ENCODE results near the gene PDGFA.

The PDGFA gene

DNA sequence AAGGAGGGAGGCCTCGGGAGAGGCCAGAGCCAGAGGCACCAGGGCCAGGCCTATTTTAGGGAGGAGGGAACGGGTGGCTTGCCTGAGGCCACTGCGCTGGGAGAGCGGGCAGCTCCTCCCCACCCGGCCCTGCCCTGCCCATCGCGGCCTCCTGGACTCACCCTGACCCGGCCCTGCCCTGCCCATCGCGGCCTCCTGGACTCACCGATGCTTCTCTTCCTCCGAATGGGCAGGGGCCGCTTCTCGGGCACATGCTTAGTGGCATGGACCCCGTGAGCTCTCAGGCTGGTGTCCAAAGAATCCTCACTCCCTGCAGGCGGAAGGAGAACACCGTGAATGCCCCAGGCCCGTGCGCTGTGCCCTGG, 7.5 kb downstream of the PDGFA start:
- no peak for DNase-seq (ENCODE audit: low read depth, low spot score)
- H3K4me3 ChIP-seq (ENCODE audit: low read depth, low read length), result no peak overlapping the region
- TF ChIP-seq, protein P1, sequence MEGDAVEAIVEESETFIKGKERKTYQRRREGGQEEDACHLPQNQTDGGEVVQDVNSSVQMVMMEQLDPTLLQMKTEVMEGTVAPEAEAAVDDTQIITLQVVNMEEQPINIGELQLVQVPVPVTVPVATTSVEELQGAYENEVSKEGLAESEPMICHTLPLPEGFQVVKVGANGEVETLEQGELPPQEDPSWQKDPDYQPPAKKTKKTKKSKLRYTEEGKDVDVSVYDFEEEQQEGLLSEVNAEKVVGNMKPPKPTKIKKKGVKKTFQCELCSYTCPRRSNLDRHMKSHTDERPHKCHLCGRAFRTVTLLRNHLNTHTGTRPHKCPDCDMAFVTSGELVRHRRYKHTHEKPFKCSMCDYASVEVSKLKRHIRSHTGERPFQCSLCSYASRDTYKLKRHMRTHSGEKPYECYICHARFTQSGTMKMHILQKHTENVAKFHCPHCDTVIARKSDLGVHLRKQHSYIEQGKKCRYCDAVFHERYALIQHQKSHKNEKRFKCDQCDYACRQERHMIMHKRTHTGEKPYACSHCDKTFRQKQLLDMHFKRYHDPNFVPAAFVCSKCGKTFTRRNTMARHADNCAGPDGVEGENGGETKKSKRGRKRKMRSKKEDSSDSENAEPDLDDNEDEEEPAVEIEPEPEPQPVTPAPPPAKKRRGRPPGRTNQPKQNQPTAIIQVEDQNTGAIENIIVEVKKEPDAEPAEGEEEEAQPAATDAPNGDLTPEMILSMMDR (IDR thresholded peaks at IDR 0.05; ENCODE audit: low read depth, low read length), result no peak
- in situ Hi-C loops (cut with HindIII; ENCODE audit: low sequenced_read_pairs), result no loop called here

DNA sequence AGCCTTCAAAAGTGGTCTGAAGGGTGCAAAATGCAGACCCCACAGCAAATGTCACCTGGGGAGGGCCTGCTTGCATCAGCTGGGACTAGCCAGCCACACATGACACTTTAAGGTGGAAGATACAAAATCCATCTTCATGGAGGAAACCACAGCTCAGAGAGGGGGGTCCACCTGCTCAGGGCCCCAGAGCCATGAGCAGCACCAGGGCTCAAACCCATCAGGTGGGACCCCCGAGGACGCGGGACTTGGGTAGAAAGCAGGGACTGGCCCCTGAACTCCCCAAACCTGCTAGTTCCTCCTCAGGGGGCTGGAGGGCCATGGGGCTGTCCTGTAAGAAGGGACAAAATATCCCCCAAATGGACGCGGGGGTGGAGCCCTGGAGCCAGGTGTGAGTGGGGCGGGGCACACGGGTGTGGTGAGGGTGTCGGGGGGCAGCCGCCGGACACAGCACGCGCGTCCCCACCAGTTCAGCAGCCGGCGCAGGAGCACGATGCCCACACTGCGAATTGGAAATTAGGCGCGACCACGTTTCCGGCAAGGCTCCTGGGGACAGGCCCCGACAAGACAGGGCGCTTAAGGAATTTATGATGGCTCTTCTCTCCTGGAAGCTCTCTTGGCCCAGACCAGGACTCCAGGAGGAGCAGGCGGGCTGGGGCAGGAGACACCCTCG, 8.0 kb downstream of the PDGFA start:
- TF ChIP-seq, protein P1 (IDR thresholded peaks at IDR 0.05; ENCODE audit: low read depth, low read length), result no peak
- DNase-seq (ENCODE audit: low read depth, low spot score), result no peak
- in situ Hi-C loops (cut with HindIII; ENCODE audit: low sequenced_read_pairs), result no loop called here
- H3K4me3 ChIP-seq (ENCODE audit: low read depth, low read length), result no peak overlapping the region

DNA sequence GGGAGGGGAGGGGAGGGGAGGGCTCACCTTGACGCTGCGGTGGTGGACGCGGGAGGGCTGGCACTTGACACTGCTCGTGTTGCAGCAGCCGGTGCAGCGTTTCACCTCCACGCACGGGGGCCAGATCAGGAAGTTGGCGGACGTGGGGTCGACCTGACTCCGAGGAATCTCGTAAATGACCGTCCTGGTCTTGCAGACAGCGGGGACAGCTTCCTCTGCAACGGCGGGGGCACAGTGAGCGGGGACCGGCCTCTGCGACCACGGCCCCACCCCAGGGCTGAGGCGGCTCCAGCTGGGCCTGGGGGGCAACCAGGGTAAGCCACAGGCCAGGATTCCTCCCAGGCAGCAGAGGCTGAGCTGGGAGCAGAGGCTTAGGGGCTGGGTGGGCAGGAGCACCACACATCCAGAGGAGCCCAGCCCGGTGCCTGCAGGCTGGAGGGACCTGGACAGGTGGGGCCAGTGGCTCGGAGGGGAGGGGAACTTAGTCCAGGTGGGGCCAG, 8.8 kb downstream of the PDGFA start:
- no peak for DNase-seq (ENCODE audit: low read depth, low spot score)
- no peak overlapping the region for H3K4me3 ChIP-seq (ENCODE audit: low read depth, low read length)
- TF ChIP-seq, protein P1 (IDR thresholded peaks at IDR 0.05; ENCODE audit: low read depth, low read length), result no peak
- in situ Hi-C loops (cut with HindIII; ENCODE audit: low sequenced_read_pairs), result no loop called here

DNA sequence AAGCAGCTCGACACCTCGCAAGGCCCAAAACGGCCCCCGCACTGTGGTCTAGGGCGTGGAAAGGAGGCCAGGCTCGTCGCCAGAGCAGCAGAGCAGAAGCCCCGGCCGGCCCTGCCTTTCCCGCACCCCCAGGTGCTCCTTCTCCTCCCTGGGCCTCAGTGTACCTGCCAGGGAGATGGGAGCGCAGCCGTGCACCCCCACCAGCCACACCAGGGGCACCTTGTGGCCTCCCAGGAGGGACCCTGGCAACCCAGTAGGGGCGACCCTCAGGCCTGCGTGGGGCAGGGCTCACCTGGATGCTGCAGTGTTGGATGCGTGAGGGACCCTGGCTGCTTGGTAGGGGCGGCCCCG, 9.5 kb downstream of the PDGFA start:
- in situ Hi-C loops (cut with HindIII; ENCODE audit: low sequenced_read_pairs), result no loop called here
- DNase-seq (ENCODE audit: low read depth, low spot score), result no peak
- H3K4me3 ChIP-seq (ENCODE audit: low read depth, low read length), result no peak overlapping the region
- TF ChIP-seq, protein P1 (IDR thresholded peaks at IDR 0.05; ENCODE audit: low read depth, low read length), result no peak

DNA sequence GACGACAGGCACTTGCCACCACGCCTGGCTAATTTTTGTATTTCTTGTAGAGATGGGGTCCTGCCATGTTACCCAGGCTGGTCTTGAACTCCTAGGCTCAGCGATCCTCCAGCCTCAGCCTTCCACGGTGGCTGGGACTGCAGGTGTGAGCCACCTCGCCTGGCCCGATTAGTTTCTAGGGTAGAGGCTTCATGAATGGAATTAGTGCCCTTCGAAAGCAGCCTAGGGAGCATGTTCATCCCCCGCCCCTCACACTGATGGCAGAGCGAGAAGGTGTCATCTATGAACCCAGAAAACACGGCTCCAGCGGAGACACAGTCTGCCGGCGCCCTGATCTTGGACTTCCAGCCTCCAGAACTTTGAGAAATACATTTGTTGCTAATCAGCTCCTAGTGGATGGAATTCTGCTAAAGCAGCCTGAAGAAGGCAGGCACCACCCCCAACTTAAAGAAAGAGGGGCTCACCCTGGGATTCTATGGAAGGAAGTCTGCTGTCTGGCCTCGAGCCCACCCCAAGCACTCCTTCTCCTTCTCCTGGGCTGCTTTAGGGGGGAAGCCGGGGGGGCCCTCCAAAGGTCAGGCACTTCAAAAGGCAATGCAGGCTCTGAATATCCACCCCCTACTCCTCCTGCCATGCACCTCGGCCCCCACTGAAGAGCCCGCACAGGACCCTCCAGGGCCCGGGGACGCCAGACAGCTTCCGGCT, 10.1 kb downstream of the PDGFA start:
- in situ Hi-C loops (cut with HindIII; ENCODE audit: low sequenced_read_pairs), result no loop called here
- no peak overlapping the region for H3K4me3 ChIP-seq (ENCODE audit: low read depth, low read length)
- no peak for DNase-seq (ENCODE audit: low read depth, low spot score)
- TF ChIP-seq, protein P1 (IDR thresholded peaks at IDR 0.05; ENCODE audit: low read depth, low read length), result no peak

DNA sequence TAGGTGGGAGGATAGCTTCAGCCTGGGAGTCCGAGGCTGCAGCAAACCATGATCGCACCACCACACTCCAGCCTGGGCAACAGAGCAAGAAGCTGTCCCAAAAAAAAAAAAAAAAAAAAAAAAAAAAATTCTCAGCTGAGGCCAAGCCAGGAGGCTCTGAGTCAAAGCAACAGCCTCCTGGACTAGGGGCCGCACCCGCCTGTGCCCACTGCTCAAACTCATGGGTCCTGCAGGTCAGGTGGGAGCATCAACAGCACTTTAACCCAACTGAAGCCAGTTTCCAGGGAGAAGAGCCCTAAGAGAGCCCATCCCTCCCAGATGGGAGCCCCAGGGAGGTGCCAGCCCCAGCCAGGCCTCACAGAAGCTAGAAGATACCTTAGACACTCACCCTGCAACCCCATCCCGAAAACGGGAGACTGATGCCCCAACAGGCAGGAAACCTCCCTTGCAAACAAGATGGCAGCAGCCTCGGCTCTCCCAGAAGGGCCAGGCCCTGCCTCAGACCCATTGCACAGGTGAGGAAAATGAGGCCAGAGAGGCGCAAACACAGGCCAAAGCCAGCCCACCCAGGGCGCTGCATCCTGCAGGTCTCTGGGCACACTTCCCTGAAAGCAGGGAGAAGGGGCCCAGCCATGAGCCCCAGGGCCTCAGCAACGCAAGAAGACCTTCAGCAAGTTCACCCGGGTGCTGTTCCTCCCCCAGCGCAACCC, 11.0 kb downstream of the PDGFA start:
- no peak overlapping the region for H3K4me3 ChIP-seq (ENCODE audit: low read depth, low read length)
- in situ Hi-C loops (cut with HindIII; ENCODE audit: low sequenced_read_pairs), result no loop called here
- TF ChIP-seq, protein P1 (IDR thresholded peaks at IDR 0.05; ENCODE audit: low read depth, low read length), result no peak
- DNase-seq (ENCODE audit: low read depth, low spot score), result no peak

Data from astrocyte of the spinal cord (primary cell).